Caco-2 (cell line): ENCODE results near the gene MUC5AC. TPM values are rescaled to one million over a fixed set of nuclear protein-coding genes. Genes with fewer than 3 reads are reported as not detected.

Experiments used
- BruUV-seq: library from RNA; stranded (reverse); fragments of 400-500 nt; replicated peaks from 2 replicates; lab custom pipeline; 2021; lab: Mats Ljungman, UMichigan
- CTCF ChIA-PET: fragments of 300-600 bp; sonication (Branson Sonifier 250); formaldehyde crosslinking; loops from one replicate; lab custom pipeline; 2022; ENCODE audit warnings: antibody characterized with exemption; lab: Charles Lee
- POLR2A ChIA-PET: fragments of 300-600 bp; sonication (Branson Sonifier 250); formaldehyde crosslinking; loops from one replicate; lab custom pipeline; 2022; ENCODE audit warnings: antibody characterized with exemption; lab: Charles Lee
- DNase-seq, 2 experiments: peaks; one replicate each; pipeline versions ENCODE4 v3.0.0 to v3.0.0-alpha.2; 2020 to 2022
- H3K27me3 ChIP-seq: replicated peaks from 2 replicates; pipeline ENCODE4 v1.6.0; 2011; ENCODE audit warnings: low read length; ENCODE audit not compliant: control insufficient read depth, insufficient read depth
- H3K36me3 ChIP-seq: 2 replicates; pipeline ENCODE4 v1.5.1; 2011; ENCODE audit warnings: low read length; ENCODE audit not compliant: control insufficient read depth, insufficient read depth
- H3K4me1 ChIP-seq: fragments of 250-450 bp; sonication (Bioruptor Pico); 2 replicates; pipeline ENCODE4 v1.5.1; 2020; ENCODE audit warnings: mild to moderate bottlenecking
- H3K4me3 ChIP-seq: 2 replicates; pipeline ENCODE4 v1.5.1; 2011; ENCODE audit warnings: low read depth, mild to moderate bottlenecking, control low read depth, low read length
- H3K9me3 ChIP-seq: fragments of 250-450 bp; sonication (Bioruptor Pico); 2 replicates; pipeline ENCODE4 v1.5.1; 2020; ENCODE audit warnings: mild to moderate bottlenecking, moderate library complexity
- H3K27ac Mint-ChIP-seq: one replicate; pipeline ENCODE4 v1.8.0; 2022; ENCODE audit warnings: mixed read lengths; ENCODE audit not compliant: unreplicated experiment
- H3K27me3 Mint-ChIP-seq: one replicate; pipeline ENCODE4 v1.8.0; 2022; ENCODE audit warnings: mixed read lengths; ENCODE audit not compliant: insufficient read depth, unreplicated experiment
- H3K36me3 Mint-ChIP-seq: one replicate; pipeline ENCODE4 v1.8.0; 2022; ENCODE audit warnings: mild to moderate bottlenecking, mixed read lengths; ENCODE audit not compliant: insufficient read depth, unreplicated experiment
- H3K4me1 Mint-ChIP-seq: one replicate; pipeline ENCODE4 v1.8.0; 2022; ENCODE audit warnings: low read depth, mixed read lengths; ENCODE audit not compliant: unreplicated experiment
- H3K4me3 Mint-ChIP-seq: one replicate; pipeline ENCODE4 v1.8.0; 2022; ENCODE audit warnings: mild to moderate bottlenecking, moderate library complexity, mixed read lengths; ENCODE audit not compliant: unreplicated experiment
- H3K9me3 Mint-ChIP-seq: one replicate; pipeline ENCODE4 v1.8.0; 2022; ENCODE audit warnings: mixed read lengths; ENCODE audit not compliant: unreplicated experiment
- intact Hi-C: fragments of 100-400 bp; cut with micrococcal nuclease; formaldehyde crosslinking; loops from one replicate; pipeline ENCODE4 v1.10.0; 2022; ENCODE audit not compliant: unreplicated experiment
- total RNA-seq: library from RNA; stranded (reverse); gene quantifications from 2 replicates; pipeline ENCODE4 v1.2.3, GENCODE V29; 2022
- TF ChIP-seq, protein P1 (sequence below), 2 experiments: fragments of 200-600 bp in 1 of 2; IDR thresholded peaks; 1 replicate in 1 of 2; 2 replicates in 1 of 2; pipeline versions ENCODE4 v1.5.1 to v1.8.0; 2011 to 2022; ENCODE audit warnings: antibody characterized with exemption in 1 of 2, control low read depth in 1 of 2, inconsistent platforms in 1 of 2, low read depth in 1 of 2, low read length in 1 of 2, mild to moderate bottlenecking in 1 of 2, moderate library complexity in 1 of 2; ENCODE audit not compliant: insufficient read depth in 1 of 2, severe bottlenecking in 1 of 2, unreplicated experiment in 1 of 2

The MUC5AC gene
- total RNA-seq, 1 experiment from 2014 or later: 0.25 TPM

DNA sequence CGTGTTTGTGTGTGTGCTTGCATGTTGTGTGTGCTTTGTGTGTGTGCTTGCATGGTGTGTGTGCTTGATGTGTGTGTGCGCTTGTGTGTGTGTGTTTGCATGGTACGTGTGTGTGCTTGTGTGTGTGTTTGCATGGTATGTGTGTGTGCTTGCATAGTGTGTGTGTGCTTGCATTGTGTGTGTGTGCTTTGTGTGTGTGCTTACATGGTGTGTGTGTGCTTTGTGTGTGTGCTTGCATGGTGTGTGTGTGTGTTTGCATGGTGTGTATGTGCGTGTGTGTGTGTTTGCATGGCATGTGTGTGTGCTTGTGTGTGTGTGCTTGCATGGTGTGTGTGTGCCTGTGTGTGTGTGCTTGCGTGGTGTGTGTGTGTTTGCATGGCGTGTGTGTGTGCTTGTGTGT, 10.0 kb upstream of the MUC5AC start:
- ChIA-PET POLR2A (no interaction called here), CTCF (no interaction called here)
- H3K27ac Mint-ChIP-seq: no peak overlapping the region
- Histone ChIP-seq H3K27me3 (no peaks in the 10 kb centered on the region), H3K4me3 (no peak overlapping the region), H3K9me3 (peaks cover 10% of the 10 kb centered on the region; the same call in 1 of the 2 replicates), H3K36me3 (no peaks in the 10 kb centered on the region), H3K4me1 (peaks cover 16% of the 10 kb centered on the region)
- H3K4me1 Mint-ChIP-seq: no peaks in the 10 kb centered on the region
- H3K9me3 Mint-ChIP-seq: peaks cover 40% of the 10 kb centered on the region
- H3K36me3 Mint-ChIP-seq: no peaks in the 10 kb centered on the region
- no TSS peak for BruUV-seq
- TF ChIP-seq, protein P1, sequence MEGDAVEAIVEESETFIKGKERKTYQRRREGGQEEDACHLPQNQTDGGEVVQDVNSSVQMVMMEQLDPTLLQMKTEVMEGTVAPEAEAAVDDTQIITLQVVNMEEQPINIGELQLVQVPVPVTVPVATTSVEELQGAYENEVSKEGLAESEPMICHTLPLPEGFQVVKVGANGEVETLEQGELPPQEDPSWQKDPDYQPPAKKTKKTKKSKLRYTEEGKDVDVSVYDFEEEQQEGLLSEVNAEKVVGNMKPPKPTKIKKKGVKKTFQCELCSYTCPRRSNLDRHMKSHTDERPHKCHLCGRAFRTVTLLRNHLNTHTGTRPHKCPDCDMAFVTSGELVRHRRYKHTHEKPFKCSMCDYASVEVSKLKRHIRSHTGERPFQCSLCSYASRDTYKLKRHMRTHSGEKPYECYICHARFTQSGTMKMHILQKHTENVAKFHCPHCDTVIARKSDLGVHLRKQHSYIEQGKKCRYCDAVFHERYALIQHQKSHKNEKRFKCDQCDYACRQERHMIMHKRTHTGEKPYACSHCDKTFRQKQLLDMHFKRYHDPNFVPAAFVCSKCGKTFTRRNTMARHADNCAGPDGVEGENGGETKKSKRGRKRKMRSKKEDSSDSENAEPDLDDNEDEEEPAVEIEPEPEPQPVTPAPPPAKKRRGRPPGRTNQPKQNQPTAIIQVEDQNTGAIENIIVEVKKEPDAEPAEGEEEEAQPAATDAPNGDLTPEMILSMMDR (IDR thresholded peaks at IDR 0.05; ENCODE audit: insufficient read depth in 1 of 2, low read depth in 1 of 2, low read length in 1 of 2, severe bottlenecking in 1 of 2, unreplicated experiment in 1 of 2): no peak
- peaks cover 2% of the 10 kb centered on the region for H3K27me3 Mint-ChIP-seq
- no peak overlapping the region for H3K4me3 Mint-ChIP-seq
- intact Hi-C loops: no loop called here
- DNase-seq: no peak

DNA sequence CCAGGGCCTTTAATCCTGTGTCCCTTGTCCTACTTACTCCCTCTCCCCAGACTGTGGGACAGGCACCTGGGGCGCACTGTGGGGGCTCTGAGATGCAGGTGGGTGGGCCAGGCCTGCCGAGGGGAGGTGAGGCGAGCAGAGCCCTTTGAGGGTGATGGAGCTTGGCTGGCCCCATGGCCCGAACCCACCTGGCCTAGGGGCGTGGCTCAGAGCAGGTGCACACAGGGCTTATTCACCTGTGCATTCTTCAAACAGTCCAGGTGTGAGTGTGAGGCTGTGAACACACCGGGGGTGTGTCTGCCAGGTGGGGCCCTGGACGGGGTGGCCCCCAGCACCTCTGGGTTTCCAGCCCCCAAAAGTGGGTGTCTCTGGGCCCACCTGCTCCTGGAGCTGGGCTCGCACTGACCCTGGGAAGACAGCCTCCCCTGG, 9.0 kb upstream of the MUC5AC start:
- H3K4me1 ChIP-seq: peaks cover 24% of the 10 kb centered on the region
- H3K27ac Mint-ChIP-seq: no peak overlapping the region
- H3K27me3 ChIP-seq: no peaks in the 10 kb centered on the region
- peaks cover 2% of the 10 kb centered on the region for H3K27me3 Mint-ChIP-seq
- ChIA-PET POLR2A (no interaction called here), CTCF (no interaction called here)
- peaks cover 10% of the 10 kb centered on the region; the same call in 1 of the 2 replicates for H3K9me3 ChIP-seq
- DNase-seq: peak in 1 of 2 experiments; percentile 35
- H3K4me3 Mint-ChIP-seq: no peak overlapping the region
- no peaks in the 10 kb centered on the region for H3K36me3 ChIP-seq
- no peaks in the 10 kb centered on the region for H3K36me3 Mint-ChIP-seq
- H3K4me1 Mint-ChIP-seq: no peaks in the 10 kb centered on the region
- BruUV-seq: no TSS peak
- H3K4me3 ChIP-seq: no peak overlapping the region
- H3K9me3 Mint-ChIP-seq: peaks cover 30% of the 10 kb centered on the region
- TF ChIP-seq, protein P1 (IDR thresholded peaks at IDR 0.05; ENCODE audit: insufficient read depth in 1 of 2, low read depth in 1 of 2, low read length in 1 of 2, severe bottlenecking in 1 of 2, unreplicated experiment in 1 of 2): no peak
- intact Hi-C loops: no loop called here

DNA sequence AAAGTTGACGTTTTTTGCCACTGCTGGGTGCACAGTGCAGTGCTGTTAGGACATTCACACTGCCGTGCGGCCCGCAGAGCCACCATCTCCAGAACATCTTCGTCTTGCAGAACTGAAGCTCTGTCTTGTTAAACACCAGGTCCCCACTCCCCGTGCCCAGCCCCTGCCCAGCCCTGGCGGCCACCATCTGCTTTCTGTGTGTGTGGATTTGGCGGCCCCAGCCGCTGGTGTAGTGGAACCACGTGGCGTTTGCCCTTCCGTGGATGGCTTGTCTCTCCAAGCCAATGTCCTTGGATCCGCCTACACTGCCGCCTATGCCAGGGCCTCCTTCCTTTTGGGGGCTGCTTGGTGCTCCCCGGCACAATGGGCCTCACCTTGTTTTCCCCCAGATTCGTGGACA, 8.2 kb upstream of the MUC5AC start:
- POLR2A ChIA-PET: no interaction called here
- peaks cover 29% of the 10 kb centered on the region for H3K4me1 ChIP-seq
- Mint-ChIP-seq H3K27ac (no peak overlapping the region), H3K36me3 (no peaks in the 10 kb centered on the region), H3K4me3 (no peak overlapping the region), H3K9me3 (peaks cover 27% of the 10 kb centered on the region), H3K27me3 (peaks cover 2% of the 10 kb centered on the region), H3K4me1 (no peaks in the 10 kb centered on the region)
- no peak overlapping the region for H3K4me3 ChIP-seq
- no TSS peak for BruUV-seq
- no peaks in the 10 kb centered on the region for H3K27me3 ChIP-seq
- peak in 1 of 2 experiments; percentile 25 for DNase-seq
- peaks cover 6% of the 10 kb centered on the region; the same call in 1 of the 2 replicates for H3K9me3 ChIP-seq
- intact Hi-C loops: no loop called here
- no peaks in the 10 kb centered on the region for H3K36me3 ChIP-seq
- TF ChIP-seq, protein P1 (IDR thresholded peaks at IDR 0.05; ENCODE audit: insufficient read depth in 1 of 2, low read depth in 1 of 2, low read length in 1 of 2, severe bottlenecking in 1 of 2, unreplicated experiment in 1 of 2): no peak
- CTCF ChIA-PET: no interaction called here
